Colon (tissue), 2 donors: ENCODE data around the gene STING1.
"Not testable (repeated sequence)": the region's sequence is repeated elsewhere in the genome, so short reads cannot be mapped to it uniquely, and the experiment has no call there.

Source experiments
- FAIRE-seq: peaks from 2 replicates; lab custom pipeline; 2012; peaks lifted over from hg19 to GRCh38; lab: Jason Lieb, UNC
- donor health status: control.
- donor health status: control.

STING1 gene

GRCh38 chr5:139503036-139503817, 20.7 kb upstream of the STING1 start:
- not testable (repeated sequence) for FAIRE-seq

DNA sequence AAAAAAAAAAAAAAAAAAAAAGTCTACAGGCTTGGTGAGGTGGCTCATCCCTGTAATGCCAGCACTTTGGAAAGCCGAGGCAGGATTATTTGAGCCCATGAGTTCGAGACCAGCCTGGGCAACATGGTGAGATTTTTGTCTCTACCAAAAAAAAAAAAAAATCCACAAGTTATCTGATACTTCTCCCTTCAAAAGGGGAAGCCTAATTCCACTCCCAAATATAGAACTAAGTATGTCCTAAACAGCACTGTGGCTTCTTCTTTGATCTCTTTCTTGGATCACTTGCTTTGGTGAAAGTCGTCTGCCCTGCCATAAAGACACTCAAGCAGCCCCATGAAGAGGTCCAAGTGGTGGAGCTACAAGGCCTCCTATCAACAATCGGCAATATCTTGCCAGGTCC, 18.8 kb upstream of the STING1 start:
- FAIRE-seq: no peak

DNA sequence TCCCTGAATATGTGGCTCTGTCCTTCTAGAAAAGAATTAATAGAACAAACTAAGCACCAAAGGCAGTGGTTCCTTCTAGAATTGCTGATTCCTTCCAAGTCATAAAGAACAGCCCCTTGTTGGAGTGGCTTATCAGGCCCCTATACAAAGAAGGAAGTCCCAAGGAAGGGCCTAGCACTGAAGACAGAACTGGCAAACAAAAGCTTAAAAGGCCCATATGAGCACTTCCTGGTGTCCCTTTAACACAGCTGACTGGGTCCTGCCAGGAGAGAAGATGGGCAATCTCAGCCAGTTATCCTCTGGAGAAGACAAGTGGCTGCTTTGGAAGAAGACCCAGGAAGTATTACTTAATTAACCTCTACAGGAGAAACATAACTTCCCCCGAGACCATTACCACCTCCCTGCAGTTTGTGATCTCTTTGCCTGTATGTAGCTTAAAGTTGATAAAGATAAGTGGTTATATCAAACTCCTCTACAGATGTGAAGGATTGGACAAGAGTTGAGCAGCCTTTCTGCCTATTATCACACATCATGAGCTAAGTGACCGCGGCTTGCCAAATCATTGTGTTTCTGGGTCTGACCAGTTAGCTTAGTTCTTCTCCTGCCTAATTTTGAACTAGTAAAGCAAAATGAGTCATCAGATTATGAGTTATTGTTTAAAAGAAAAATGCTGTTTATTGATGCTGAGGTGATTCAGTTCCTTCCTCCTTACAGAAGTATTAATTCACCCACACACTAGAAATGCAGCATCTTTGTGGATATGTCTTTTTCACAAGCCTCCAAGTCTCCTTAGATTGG, 13.3 kb upstream of the STING1 start:
- no peak for FAIRE-seq

- no peak for FAIRE-seq
Measured at GRCh38 chr5:139494832-139495231, 12.3 kb upstream of the STING1 start.

DNA sequence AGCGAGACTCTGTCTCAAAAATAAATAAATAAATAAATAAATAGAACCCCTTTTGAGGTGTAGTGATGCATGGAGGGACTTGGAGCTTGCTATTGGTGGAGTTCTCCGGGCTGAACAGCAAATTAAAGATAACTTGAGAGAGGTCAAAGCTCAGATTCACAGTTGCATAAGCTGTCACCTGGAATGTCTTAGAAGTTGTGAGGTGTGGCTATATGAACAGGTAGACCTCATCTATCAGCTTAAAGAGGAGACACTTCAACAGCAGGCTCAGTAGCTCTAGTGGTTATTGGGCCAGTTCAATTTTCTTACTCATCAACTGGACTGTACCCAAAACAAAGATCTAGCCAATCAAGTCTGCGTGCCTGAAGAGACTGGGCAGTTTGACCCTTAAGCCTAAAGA, 11.7 kb upstream of the STING1 start:
- FAIRE-seq: no peak

DNA sequence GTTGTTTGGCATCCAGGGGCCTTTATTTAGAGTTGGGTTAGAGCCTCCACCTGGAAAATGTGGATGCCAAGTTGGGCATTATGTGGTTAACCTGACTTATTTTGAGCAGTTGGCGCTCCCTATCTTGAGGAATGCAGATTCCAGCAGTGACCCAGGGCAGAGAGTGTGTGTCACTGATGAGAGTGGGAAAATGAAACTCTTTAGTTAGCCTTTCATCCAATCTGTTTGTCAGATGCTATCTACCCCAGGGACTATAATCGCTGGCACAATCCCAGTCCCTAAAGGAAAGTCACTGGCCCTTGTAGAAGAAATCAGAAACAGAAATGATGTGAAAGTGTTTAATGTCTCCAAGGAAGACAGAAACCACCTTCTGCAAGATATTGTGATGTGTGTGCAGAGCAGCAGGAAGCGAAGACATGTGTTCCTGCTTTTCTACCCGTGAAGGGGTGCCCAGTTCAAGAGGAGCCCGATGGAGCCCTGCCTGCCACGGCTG, 10.2 kb upstream of the STING1 start:
- no peak for FAIRE-seq

- no peak for FAIRE-seq
Measured at GRCh38 chr5:139488260-139488659, 5.7 kb upstream of the STING1 start.

GRCh38 chr5:139486201-139486600, 3.6 kb upstream of the STING1 start:
- FAIRE-seq: no peak

DNA sequence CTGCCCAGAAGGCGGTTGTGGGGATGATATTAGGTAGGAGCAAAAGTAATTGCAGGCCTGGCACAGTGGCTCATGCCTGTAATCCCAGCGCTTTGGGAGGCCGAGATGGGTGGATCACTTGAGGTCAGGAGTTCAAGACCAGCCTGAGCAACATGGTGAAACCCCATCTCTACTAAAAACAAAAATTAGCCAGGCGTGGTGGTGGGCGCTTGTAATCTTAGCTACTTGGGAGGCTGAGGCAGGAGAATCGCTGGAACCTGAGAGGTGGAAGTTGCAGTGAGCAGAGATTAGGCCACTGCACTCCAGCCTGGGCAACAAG, 291 bp upstream of the STING1 start:
- not testable (repeated sequence) for FAIRE-seq

- no peak for FAIRE-seq
Measured at GRCh38 chr5:139481580-139482049, 943 bp downstream of the STING1 start.

GRCh38 chr5:139481122-139481533, 1.4 kb downstream of the STING1 start:
- no peak for FAIRE-seq

- not testable (repeated sequence) for FAIRE-seq
Measured at GRCh38 chr5:139479729-139480128, 2.8 kb downstream of the STING1 start.

GRCh38 chr5:139478657-139479423, 3.7 kb downstream of the STING1 start:
- FAIRE-seq: not testable (repeated sequence)

DNA sequence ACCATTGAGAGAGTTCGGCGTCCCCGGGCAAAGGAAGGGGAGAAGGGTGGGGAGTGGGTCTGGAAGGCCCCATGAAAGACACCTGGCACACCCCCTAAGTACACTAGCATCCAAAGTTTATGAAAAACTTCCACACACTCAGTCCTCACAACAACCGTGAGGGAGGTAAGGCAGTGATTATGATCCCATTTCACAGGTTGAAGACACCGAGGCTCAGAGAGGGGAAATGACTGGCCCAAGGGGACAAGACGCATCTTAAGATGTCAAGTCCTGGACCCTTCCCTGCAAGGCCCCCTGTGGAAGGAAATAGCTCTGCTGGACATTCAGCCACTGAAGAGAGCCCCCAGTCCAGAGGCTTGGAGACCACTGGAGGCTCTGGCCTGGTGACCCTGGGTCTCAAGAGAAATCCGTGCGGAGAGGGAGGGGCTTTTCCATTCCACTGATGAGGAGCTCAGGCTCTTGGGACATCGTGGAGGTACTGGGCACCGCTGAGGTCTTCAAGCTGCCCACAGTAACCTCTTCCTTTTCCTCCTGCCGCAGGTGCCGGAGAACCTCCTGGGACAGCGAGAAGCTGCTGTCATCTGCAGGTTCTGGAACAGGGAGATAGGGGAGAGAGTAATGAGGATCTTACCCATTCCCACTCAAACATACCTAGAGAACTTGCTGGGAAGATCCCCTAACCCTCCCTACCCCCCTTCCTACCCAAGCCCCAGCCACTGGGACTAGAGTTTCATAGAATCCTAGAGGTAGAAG, 6.5 kb downstream of the STING1 start:
- FAIRE-seq: no peak

- FAIRE-seq: no peak
Measured at GRCh38 chr5:139474890-139475791, 7.4 kb downstream of the STING1 start.

DNA sequence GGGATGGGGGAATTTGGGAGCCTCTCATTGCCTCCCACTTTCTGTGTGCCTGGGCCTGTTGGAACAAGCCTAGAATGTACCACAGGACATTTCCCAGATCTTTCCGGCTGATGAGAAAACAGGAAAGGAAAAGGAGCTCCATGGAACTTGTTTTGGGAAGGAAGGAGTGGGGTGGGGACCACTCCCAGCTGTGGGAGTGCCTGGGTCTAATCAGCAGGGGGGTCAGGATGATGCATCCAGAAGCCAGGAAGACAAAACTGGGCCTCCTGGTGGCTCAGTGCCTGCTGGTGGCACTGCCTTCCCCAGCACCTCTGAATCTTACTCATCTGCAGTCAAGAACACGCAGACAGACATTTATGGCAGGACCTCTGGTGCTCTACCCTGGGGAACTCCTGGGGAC, 9.0 kb downstream of the STING1 start:
- FAIRE-seq: no peak

DNA sequence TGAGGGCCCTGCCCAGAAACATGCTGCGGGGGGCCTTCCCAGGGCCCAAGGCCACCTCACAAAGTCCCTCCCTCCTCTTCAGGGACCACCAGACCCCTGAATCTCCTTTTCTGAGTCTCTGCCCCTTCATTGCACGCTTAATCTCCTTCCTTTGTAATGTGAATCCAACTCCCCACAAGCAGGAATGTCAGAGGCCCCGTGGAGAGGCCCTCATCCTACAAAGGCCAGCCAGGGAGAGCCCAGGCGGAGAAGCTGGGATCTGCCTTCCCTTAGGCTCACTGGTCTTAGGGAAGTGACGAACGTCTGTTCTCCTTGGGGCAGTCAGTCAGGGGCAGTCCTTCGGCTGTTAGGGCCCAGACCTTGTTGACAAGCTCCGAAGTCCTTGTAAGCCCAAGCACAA, 9.5 kb downstream of the STING1 start:
- no peak for FAIRE-seq

DNA sequence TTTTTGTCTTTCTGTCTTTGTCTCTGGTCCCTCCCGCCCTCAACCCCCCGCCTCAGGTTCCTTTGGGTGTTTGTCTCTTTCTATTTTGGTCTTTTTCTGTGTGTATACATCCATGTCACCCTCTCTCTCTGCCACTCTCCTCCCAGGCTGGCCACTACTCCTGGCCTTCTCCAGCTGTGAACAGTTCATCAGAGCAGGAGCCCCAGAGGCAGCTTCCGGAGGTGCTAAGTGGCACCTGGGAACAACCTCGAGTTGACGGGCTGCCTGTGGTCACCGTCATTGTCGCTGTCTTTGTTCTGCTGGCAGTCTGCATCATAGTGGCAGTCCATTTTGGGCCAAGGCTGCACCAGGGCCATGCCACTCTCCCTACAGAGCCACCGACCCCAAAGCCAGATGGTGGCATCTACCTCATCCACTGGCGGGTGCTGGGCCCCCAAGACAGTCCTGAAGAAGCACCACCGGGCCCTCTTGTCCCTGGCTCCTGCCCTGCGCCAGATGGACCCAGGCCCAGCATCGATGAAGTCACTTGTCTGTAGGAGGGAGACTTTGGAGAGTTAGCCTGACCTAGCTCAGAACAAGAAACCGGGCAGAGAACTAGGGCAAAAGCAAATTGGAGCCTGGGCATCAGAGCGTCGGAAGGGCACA, 10.1 kb downstream of the STING1 start:
- no peak for FAIRE-seq

GRCh38 chr5:139470821-139471300, 11.7 kb downstream of the STING1 start, which contains the start of gene SMIM33:
TSS of gene SMIM33 (plus strand) at chr5:139471004. CDS start at chr5:139471122, 118 bp downstream.
- FAIRE-seq: no peak

GRCh38 chr5:139468421-139468931, 14.1 kb downstream of the STING1 start:
- FAIRE-seq: no peak
